ENCODE results near the gene TBC1D24. TPM values are rescaled to one million over a fixed set of nuclear protein-coding genes. Genes with fewer than 3 reads are reported as not detected.

The TBC1D24 gene
- total and polyA plus RNA-seq, 2 experiments from 2014 or later: 5.4 to 21.0 TPM

DNA sequence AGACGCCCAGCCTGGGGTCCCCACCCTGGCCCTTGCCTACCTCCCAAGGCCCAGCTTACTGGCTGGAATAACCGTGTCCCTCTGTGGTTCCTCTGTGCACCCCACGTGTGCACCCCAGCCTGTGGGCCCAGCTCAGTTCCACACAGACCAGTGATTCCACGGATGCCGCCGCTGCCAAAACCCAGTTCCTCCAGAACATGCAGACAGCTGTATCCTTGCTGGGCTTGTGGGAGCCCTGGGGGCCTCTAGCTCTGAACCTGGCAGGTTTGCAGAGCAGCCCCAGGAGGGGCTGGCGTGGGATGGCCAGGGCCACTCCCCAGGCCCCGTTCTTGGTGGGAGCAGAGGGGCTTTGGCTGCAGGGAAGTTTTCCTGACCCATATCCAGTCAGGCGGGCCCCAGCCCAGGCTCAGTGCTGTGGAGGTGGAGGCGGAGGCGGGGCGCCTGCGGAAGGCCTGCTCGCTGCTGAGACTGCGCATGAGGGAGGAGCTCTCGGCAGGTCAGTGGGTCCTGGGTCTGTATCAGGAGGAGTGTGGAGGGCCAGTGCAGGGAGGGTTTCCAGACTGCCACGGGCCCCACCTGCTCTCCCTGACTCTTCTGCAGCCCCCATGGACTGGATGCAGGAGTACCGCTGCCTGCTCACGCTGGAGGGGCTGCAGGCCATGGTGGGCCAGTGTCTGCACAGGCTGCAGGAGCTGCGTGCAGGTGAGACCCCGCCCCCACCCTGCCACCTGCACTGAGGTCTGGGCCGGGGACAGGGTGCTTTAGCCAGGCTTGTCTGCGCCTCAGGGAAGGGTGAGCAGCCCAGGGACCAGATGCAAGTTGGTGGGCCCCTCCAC lies 12.7 kb upstream of the TBC1D24 start (continued):
- TF ChIP-seq, protein P1, sequence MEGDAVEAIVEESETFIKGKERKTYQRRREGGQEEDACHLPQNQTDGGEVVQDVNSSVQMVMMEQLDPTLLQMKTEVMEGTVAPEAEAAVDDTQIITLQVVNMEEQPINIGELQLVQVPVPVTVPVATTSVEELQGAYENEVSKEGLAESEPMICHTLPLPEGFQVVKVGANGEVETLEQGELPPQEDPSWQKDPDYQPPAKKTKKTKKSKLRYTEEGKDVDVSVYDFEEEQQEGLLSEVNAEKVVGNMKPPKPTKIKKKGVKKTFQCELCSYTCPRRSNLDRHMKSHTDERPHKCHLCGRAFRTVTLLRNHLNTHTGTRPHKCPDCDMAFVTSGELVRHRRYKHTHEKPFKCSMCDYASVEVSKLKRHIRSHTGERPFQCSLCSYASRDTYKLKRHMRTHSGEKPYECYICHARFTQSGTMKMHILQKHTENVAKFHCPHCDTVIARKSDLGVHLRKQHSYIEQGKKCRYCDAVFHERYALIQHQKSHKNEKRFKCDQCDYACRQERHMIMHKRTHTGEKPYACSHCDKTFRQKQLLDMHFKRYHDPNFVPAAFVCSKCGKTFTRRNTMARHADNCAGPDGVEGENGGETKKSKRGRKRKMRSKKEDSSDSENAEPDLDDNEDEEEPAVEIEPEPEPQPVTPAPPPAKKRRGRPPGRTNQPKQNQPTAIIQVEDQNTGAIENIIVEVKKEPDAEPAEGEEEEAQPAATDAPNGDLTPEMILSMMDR (conservative IDR thresholded peaks at IDR 0.05; ENCODE audit: low read depth in 2 of 2): no peak
- TF ChIP-seq CREB1 (CRISPR knock-in tag; IDR thresholded peaks at IDR 0.05; ENCODE audit: low read depth): no peak
- TF ChIP-seq STAT1 (IDR thresholded peaks at IDR 0.05; ENCODE audit: unreplicated experiment): no peak

DNA sequence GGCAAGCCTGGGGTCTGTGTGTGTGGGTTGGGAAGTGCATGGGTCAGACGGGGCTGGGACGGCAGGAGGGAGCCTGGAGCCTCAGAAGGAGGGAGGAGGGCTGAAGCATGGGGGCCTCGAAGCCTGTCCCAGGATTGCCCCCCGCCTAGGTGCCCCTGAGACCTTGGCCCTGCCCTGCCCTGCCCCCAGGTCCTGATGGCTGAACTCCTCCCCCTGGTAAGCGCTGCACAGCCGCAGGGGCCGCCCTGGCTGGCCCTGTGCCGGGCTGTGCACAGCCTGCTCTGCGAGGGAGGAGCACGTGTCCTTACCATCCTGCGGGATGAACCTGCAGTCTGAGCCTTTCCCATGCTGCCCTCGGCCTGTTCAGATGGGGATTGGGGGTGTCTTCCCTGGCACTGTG lies 10.6 kb upstream of the TBC1D24 start:
- Mint-ChIP-seq H3K9me3 (no peaks in the 10 kb centered on the region), H3K27ac (no peak overlapping the region), H3K27me3 (ENCODE audit: insufficient read depth, low read depth, poor library complexity) (peaks cover 22% of the 10 kb centered on the region), H3K4me1 (peaks cover 6% of the 10 kb centered on the region), H3K4me3 (no peak overlapping the region), H3K36me3 (ENCODE audit: low read depth) (peaks cover 10% of the 10 kb centered on the region)
- Histone ChIP-seq H3K79me2 (replicated peaks; ENCODE audit: insufficient read depth) (peaks cover 12% of the 10 kb centered on the region), H2AFZ (no peak overlapping the region), H3K9me2 (ENCODE audit: insufficient read depth) (no peaks in the 10 kb centered on the region), H4K20me1 (replicated peaks; ENCODE audit: insufficient read depth) (no peaks in the 10 kb centered on the region; the same call in 1 of the 2 replicates), H3K27ac (ENCODE audit: low read depth) (no peak overlapping the region), H3K4me3 (no peak overlapping the region), H3K27me3 (ENCODE audit: insufficient read depth) (peaks cover 14% of the 10 kb centered on the region), H3K4me1 (ENCODE audit: insufficient read depth) (peaks cover 14% of the 10 kb centered on the region), H3K36me3 (ENCODE audit: insufficient read depth) (no peaks in the 10 kb centered on the region), H3K4me2 (no peak overlapping the region), H3F3A (replicated peaks; ENCODE audit: low read depth) (peaks cover 24% of the 10 kb centered on the region)
- no peak for ATAC-seq
- no peak for DNase-seq (ENCODE audit: low spot score)
- TF ChIP-seq, protein P1 (conservative IDR thresholded peaks at IDR 0.05; ENCODE audit: low read depth in 2 of 2): no peak
- no peak for TF ChIP-seq NANOG (IDR thresholded peaks at IDR 0.05; ENCODE audit: borderline replicate concordance)
- TF ChIP-seq EZH2phosphoT487 (IDR thresholded peaks at IDR 0.05; ENCODE audit: unreplicated experiment): no peak
- TF ChIP-seq JUNB (IDR thresholded peaks at IDR 0.05; ENCODE audit: unreplicated experiment): no peak
- no peak for TF ChIP-seq POLR2AphosphoS5 (IDR thresholded peaks at IDR 0.05; ENCODE audit: low read depth)
- no peak for TF ChIP-seq ZNF114 (CRISPR knock-in tag; IDR thresholded peaks at IDR 0.05)
- TF ChIP-seq, protein P2, sequence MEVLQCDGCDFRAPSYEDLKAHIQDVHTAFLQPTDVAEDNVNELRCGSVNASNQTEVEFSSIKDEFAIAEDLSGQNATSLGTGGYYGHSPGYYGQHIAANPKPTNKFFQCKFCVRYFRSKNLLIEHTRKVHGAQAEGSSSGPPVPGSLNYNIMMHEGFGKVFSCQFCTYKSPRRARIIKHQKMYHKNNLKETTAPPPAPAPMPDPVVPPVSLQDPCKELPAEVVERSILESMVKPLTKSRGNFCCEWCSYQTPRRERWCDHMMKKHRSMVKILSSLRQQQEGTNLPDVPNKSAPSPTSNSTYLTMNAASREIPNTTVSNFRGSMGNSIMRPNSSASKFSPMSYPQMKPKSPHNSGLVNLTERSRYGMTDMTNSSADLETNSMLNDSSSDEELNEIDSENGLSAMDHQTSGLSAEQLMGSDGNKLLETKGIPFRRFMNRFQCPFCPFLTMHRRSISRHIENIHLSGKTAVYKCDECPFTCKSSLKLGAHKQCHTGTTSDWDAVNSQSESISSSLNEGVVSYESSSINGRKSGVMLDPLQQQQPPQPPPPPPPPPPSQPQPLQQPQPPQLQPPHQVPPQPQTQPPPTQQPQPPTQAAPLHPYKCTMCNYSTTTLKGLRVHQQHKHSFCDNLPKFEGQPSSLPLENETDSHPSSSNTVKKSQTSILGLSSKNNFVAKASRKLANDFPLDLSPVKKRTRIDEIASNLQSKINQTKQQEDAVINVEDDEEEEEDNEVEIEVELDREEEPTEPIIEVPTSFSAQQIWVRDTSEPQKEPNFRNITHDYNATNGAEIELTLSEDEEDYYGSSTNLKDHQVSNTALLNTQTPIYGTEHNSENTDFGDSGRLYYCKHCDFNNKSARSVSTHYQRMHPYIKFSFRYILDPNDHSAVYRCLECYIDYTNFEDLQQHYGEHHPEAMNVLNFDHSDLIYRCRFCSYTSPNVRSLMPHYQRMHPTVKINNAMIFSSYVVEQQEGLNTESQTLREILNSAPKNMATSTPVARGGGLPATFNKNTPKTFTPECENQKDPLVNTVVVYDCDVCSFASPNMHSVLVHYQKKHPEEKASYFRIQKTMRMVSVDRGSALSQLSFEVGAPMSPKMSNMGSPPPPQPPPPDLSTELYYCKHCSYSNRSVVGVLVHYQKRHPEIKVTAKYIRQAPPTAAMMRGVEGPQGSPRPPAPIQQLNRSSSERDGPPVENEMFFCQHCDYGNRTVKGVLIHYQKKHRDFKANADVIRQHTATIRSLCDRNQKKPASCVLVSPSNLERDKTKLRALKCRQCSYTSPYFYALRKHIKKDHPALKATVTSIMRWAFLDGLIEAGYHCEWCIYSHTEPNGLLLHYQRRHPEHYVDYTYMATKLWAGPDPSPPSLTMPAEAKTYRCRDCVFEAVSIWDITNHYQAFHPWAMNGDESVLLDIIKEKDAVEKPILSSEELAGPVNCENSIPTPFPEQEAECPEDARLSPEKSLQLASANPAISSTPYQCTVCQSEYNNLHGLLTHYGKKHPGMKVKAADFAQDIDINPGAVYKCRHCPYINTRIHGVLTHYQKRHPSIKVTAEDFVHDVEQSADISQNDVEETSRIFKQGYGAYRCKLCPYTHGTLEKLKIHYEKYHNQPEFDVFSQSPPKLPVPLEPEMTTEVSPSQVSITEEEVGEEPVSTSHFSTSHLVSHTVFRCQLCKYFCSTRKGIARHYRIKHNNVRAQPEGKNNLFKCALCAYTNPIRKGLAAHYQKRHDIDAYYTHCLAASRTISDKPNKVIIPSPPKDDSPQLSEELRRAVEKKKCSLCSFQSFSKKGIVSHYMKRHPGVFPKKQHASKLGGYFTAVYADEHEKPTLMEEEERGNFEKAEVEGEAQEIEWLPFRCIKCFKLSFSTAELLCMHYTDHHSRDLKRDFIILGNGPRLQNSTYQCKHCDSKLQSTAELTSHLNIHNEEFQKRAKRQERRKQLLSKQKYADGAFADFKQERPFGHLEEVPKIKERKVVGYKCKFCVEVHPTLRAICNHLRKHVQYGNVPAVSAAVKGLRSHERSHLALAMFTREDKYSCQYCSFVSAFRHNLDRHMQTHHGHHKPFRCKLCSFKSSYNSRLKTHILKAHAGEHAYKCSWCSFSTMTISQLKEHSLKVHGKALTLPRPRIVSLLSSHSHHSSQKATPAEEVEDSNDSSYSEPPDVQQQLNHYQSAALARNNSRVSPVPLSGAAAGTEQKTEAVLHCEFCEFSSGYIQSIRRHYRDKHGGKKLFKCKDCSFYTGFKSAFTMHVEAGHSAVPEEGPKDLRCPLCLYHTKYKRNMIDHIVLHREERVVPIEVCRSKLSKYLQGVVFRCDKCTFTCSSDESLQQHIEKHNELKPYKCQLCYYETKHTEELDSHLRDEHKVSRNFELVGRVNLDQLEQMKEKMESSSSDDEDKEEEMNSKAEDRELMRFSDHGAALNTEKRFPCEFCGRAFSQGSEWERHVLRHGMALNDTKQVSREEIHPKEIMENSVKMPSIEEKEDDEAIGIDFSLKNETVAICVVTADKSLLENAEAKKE (CRISPR knock-in tag; IDR thresholded peaks at IDR 0.05): no peak
- no peak for TF ChIP-seq ZNF331 (CRISPR knock-in tag; IDR thresholded peaks at IDR 0.05; ENCODE audit: low read depth)
